ENCODE data around the gene TRIM3. TPM values are rescaled to one million over a fixed set of nuclear protein-coding genes. Genes with fewer than 3 reads are reported as not detected.
A peak's percentile ranks its signal among the peaks of the same experiment; 100 is the strongest.

TRIM3 gene
- total RNA-seq, 1 experiment from 2014 or later = 37.1 TPM

DNA sequence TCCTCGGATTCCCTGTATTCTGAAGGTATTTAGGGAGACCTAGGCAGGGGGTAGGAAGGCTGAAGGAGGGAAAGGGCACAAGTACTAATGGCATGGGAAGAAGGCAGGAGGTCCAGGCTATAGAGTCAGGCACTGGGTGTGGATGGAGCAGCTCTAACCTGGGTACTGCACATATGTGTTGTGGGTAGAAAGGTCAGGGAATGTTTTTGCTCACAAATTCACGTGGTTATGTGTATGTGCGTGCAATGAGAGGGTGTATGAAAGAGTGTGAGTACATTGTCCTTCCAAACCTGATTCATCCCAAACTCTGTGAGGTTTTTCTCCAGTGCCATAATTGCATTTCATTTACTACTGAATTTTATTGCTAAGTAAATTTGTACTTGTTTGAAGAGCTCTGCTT lies 46.5 kb upstream of the TRIM3 start:
- TF ChIP-seq EZH2 (IDR thresholded peaks at IDR 0.05; ENCODE audit: borderline replicate concordance, low read depth, low read length, poor library complexity, severe bottlenecking) = no peak
- TF ChIP-seq, protein P1, sequence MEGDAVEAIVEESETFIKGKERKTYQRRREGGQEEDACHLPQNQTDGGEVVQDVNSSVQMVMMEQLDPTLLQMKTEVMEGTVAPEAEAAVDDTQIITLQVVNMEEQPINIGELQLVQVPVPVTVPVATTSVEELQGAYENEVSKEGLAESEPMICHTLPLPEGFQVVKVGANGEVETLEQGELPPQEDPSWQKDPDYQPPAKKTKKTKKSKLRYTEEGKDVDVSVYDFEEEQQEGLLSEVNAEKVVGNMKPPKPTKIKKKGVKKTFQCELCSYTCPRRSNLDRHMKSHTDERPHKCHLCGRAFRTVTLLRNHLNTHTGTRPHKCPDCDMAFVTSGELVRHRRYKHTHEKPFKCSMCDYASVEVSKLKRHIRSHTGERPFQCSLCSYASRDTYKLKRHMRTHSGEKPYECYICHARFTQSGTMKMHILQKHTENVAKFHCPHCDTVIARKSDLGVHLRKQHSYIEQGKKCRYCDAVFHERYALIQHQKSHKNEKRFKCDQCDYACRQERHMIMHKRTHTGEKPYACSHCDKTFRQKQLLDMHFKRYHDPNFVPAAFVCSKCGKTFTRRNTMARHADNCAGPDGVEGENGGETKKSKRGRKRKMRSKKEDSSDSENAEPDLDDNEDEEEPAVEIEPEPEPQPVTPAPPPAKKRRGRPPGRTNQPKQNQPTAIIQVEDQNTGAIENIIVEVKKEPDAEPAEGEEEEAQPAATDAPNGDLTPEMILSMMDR (conservative IDR thresholded peaks at IDR 0.05; ENCODE audit: low read depth, low read length) = no peak
- Histone ChIP-seq H3K9me3 (ENCODE audit: low read depth, low read length, poor library complexity, severe bottlenecking) (no peaks in the 10 kb centered on the region), H3K27me3 (replicated peaks; ENCODE audit: insufficient read depth, low read depth, low read length, poor library complexity) (no peaks in the 10 kb centered on the region), H3K36me3 (ENCODE audit: insufficient read depth, low read length, poor library complexity, severe bottlenecking) (peaks cover 19% of the 10 kb centered on the region), H3K27ac (ENCODE audit: low read depth, low read length, poor library complexity, severe bottlenecking) (no peak overlapping the region), H3K4me1 (ENCODE audit: insufficient read depth, low read length, poor library complexity, severe bottlenecking) (no peaks in the 10 kb centered on the region), H3K4me3 (ENCODE audit: low read depth, low read length, poor library complexity, severe bottlenecking) (no peak overlapping the region)
- POLR2A ChIA-PET (ENCODE audit: low non-redundant PET) = no interaction called here
- no peak for DNase-seq (ENCODE audit: low spot score)
- no TSS peak for BruUV-seq (replicated peaks)
- intact Hi-C loops (cut with micrococcal nuclease; ENCODE audit: unreplicated experiment) = no loop called here
- CTCF ChIA-PET = no interaction called here

DNA sequence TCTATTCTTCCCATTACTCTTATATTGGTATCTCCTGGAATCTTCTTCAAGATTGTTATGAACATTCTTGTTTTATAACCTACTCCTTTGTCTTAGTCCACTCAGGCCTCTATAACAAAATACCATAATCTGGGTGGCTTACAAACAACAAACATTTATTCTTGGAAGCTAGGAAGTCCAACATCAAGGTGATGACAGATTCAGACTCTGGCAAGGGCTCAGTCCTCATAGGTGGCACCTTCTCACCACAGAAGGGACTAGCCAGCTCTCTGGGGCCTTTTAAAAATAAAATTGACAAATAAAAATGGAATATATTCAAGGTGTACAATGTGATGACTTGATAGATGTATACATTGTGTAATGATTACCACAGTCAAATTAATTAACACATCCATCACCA lies 43.1 kb upstream of the TRIM3 start:
- TF ChIP-seq, protein P1 (conservative IDR thresholded peaks at IDR 0.05; ENCODE audit: low read depth, low read length) = no peak
- TF ChIP-seq EZH2 (IDR thresholded peaks at IDR 0.05; ENCODE audit: borderline replicate concordance, low read depth, low read length, poor library complexity, severe bottlenecking) = no peak
- no peaks in the 10 kb centered on the region for H3K27me3 ChIP-seq (replicated peaks; ENCODE audit: insufficient read depth, low read depth, low read length, poor library complexity)
- H3K4me3 ChIP-seq (ENCODE audit: low read depth, low read length, poor library complexity, severe bottlenecking) = no peak overlapping the region
- intact Hi-C loops (cut with micrococcal nuclease; ENCODE audit: unreplicated experiment) = no loop called here
- no peak overlapping the region for H3K27ac ChIP-seq (ENCODE audit: low read depth, low read length, poor library complexity, severe bottlenecking)
- no peaks in the 10 kb centered on the region for H3K4me1 ChIP-seq (ENCODE audit: insufficient read depth, low read length, poor library complexity, severe bottlenecking)
- no peaks in the 10 kb centered on the region for H3K9me3 ChIP-seq (ENCODE audit: low read depth, low read length, poor library complexity, severe bottlenecking)
- no TSS peak for BruUV-seq (replicated peaks)
- ChIA-PET CTCF (no interaction called here), POLR2A (ENCODE audit: low non-redundant PET) (no interaction called here)
- H3K36me3 ChIP-seq (ENCODE audit: insufficient read depth, low read length, poor library complexity, severe bottlenecking) = peaks cover 34% of the 10 kb centered on the region
- DNase-seq (ENCODE audit: low spot score) = no peak

DNA sequence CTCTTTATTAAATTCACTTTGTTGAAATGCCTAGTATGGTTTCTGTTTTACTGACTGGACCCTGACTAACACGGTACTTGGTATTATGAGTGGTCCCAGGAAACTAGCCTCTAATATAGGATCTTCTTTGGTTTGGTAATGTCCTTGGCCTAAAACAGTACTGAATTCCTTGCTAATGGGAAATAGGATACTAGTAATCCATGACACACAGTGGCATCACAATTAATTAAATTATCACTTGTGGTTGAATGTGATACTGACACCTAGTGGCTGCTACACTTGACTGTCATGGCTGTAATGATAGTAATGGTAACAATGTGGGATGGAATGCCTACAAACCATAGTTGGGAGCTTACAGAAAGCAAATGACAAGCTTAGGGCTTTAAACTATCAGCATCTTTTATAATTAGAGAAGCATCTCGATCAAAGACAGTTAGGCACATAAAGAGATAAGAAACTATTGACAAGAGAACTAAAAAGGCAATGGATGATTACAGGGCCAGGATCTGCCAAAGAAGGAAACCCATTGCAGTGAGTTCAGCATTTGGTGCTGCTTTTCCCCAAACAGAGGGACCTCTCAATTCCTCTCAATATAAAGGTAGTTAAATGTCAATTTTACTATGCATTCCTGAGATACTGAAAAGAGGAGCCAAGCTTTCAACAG lies 32.0 kb upstream of the TRIM3 start:
- DNase-seq (ENCODE audit: low spot score) = peak; percentile 80
- Histone ChIP-seq H3K36me3 (ENCODE audit: insufficient read depth, low read length, poor library complexity, severe bottlenecking) (peaks cover 25% of the 10 kb centered on the region), H3K4me1 (ENCODE audit: insufficient read depth, low read length, poor library complexity, severe bottlenecking) (peaks cover 14% of the 10 kb centered on the region), H3K9me3 (ENCODE audit: low read depth, low read length, poor library complexity, severe bottlenecking) (no peaks in the 10 kb centered on the region), H3K27ac (ENCODE audit: low read depth, low read length, poor library complexity, severe bottlenecking) (peak overlapping the region; percentile 47), H3K27me3 (replicated peaks; ENCODE audit: insufficient read depth, low read depth, low read length, poor library complexity) (no peaks in the 10 kb centered on the region), H3K4me3 (ENCODE audit: low read depth, low read length, poor library complexity, severe bottlenecking) (no peak overlapping the region)
- TF ChIP-seq, protein P1 (conservative IDR thresholded peaks at IDR 0.05; ENCODE audit: low read depth, low read length) = peak; percentile 84
- TF ChIP-seq EZH2 (IDR thresholded peaks at IDR 0.05; ENCODE audit: borderline replicate concordance, low read depth, low read length, poor library complexity, severe bottlenecking) = no peak
- no TSS peak for BruUV-seq (replicated peaks)
- CTCF ChIA-PET = interaction anchor here (2.4 kb wide), 1 partner anchor 127 kb away, joined by 15 read pairs; no protein-coding TSS in a partner anchor
- intact Hi-C loops (cut with micrococcal nuclease; ENCODE audit: unreplicated experiment) = loop anchor here (1.0 kb wide), 1 partner anchor 126 kb away; no protein-coding TSS in a partner anchor
- POLR2A ChIA-PET (ENCODE audit: low non-redundant PET) = no interaction called here
